Measurements from ENCODE around the gene OGFOD3.

DNA sequence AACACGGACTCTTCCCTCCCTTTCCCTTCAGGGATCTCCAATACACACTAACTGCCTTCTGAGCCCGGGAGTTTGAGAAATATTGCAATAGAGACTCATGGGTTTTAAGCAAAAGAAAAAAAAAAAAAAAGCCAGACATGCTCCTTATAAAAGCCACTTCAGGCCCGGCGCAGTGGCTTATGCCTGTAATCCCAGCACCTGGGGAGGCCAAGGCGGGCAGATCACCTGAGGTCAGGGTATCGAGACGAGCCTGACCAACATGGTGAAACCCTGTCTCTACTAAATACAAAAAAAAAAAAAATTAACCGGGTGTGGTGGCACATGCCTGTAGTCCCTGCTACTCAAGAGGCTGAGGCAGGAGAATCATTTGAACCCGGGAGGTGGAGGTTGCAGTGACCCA, 2.6 kb downstream of the OGFOD3 start:
- TF ChIP-seq POLR2AphosphoS5 (IDR thresholded peaks at IDR 0.05; ENCODE audit: low read depth, low read length) = no peak
- TF ChIP-seq EZH2 (IDR thresholded peaks at IDR 0.05) = no peak

Data from HCT116 (cell line).